Endothelial cell of umbilical vein (primary cell): Measurements from ENCODE around the gene GZMM.

Experiments
- CTCF ChIP-seq, 2 donors: IDR thresholded peaks; 1 replicate in 1 of 2; 2 replicates in 1 of 2; pipeline ENCODE4 v1.5.1; 2011; ENCODE audit warnings: low read length in 2 of 2, mild to moderate bottlenecking in 2 of 2, moderate library complexity in 2 of 2, control low read depth in 1 of 2, inconsistent platforms in 1 of 2, low read depth in 1 of 2; ENCODE audit not compliant: insufficient read depth in 1 of 2; ENCODE audit errors: extremely low read depth in 1 of 2
- MAX ChIP-seq: IDR thresholded peaks from 2 replicates; pipeline ENCODE4 v1.6.1; 2011; ENCODE audit not compliant: insufficient read depth, insufficient read length
- POLR2AphosphoS5 ChIP-seq: IDR thresholded peaks from 2 replicates; pipeline ENCODE4 v1.6.1; 2012; ENCODE audit warnings: low read depth, mild to moderate bottlenecking, control low read depth, low read length, moderate library complexity; ENCODE audit not compliant: insufficient read depth

GRCh38 chr19:504616-505015, 39.2 kb upstream of the GZMM start:
- TF ChIP-seq CTCF (IDR thresholded peaks at IDR 0.05; ENCODE audit: extremely low read depth in 1 of 2, insufficient read depth in 1 of 2, low read depth in 1 of 2, low read length in 2 of 2) (no peak), POLR2AphosphoS5 (no peak), MAX (no peak)
